ENCODE results near the gene IMPA2. TPM values are rescaled to one million over a fixed set of nuclear protein-coding genes. Genes with fewer than 3 reads are reported as not detected.

Gene IMPA2
- total RNA-seq, 4 donors from 2014 or later, result 39.5 to 62.7 (median 43.3) TPM

GRCh38 chr18:12074736-12075135, 93.4 kb downstream of the IMPA2 start:
- TF ChIP-seq, protein P1, sequence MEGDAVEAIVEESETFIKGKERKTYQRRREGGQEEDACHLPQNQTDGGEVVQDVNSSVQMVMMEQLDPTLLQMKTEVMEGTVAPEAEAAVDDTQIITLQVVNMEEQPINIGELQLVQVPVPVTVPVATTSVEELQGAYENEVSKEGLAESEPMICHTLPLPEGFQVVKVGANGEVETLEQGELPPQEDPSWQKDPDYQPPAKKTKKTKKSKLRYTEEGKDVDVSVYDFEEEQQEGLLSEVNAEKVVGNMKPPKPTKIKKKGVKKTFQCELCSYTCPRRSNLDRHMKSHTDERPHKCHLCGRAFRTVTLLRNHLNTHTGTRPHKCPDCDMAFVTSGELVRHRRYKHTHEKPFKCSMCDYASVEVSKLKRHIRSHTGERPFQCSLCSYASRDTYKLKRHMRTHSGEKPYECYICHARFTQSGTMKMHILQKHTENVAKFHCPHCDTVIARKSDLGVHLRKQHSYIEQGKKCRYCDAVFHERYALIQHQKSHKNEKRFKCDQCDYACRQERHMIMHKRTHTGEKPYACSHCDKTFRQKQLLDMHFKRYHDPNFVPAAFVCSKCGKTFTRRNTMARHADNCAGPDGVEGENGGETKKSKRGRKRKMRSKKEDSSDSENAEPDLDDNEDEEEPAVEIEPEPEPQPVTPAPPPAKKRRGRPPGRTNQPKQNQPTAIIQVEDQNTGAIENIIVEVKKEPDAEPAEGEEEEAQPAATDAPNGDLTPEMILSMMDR (IDR thresholded peaks at IDR 0.05; ENCODE audit: low read depth), result no peak

DNA sequence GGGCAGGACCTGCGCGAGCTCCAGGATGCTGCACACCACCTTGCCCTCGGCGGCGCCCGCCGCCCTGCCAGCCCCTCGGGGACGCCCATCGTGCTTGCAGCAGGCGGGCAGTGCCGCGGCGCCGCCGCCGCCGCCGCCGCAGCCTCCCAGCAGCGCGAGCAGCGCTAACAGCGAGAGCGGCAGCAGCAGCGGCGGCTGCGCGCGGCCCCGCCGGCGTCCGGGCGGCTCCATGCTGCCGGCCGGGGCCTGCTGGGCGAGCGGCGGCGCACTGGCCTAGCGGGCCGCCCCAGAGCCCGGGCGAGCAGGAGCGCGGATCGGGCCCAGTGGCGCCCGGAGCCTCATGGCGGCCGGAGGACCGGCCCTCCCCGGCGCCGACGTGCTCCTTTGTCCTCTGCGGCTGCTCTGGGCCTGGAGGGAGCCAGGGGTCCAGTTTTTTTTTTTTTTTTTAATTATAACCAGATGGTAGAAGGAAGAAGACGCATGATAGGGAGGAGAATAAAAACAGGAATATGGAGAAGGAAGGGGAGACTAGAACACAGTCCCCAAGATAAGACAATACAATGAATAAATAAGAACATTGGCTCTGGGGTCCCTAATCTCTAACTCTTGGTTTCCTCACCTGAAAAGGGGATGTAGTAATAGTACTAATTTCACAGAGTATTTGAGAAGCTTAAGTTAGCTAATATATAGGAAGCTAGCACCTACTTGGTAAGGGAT, 95.3 kb downstream of the IMPA2 start:
- TF ChIP-seq, protein P1 (IDR thresholded peaks at IDR 0.05; ENCODE audit: low read depth), result no peak

DNA sequence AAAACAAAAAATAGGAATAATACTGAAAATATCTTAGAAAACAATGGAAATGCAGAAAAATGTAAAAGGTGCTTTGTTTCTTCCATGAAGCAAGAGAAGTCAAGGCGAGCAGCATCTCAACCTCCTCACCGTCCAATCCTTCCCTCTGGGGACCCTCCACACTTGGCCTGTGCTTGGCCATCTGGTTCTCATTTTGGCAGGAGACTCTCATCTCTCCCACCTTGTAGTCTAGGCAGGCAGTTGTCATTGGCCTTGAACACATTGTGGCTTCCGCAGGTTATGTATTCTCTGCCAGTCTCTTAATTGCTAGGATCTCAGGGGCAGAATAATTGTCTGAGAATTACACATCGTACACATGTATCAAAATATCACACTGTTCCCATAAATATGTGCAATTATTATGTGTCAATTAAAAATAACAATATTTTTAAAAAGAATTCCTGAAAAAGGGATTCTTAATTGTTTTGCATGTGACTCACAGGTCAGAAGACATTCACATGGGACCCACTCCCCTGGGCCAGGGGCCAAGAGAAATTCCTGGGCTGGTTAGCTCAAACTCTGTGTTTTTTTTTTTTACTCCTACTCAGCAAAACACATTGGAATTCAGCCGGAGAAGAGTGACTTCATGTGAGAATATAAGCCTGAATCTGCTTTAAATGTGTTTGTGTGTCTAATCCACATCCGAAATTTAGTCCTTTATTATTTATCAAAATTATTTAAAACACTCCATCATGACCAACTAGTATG, 98.4 kb downstream of the IMPA2 start:
- TF ChIP-seq, protein P1 (IDR thresholded peaks at IDR 0.05; ENCODE audit: low read depth), result no peak

Small RNAs within 50 kb of the gene (small RNA-seq; reads per million reads assigned to genes)
- gene AP001542.1, result not detected

Other genes starting within 250 kb of the IMPA2 start
- 10 to 100 TPM; 33.4 to 55.1 (median 39.8) TPM for gene CHMP1B, start 130.1 kb upstream of the IMPA2 start, total RNA-seq
- gene MPPE1, start 73.2 kb upstream of the IMPA2 start, total RNA-seq, result 10 to 100 TPM; 27.1 to 54.8 (median 30.8) TPM
- gene ANKRD62, start 112.3 kb downstream of the IMPA2 start, total RNA-seq, result not detected